Caco-2 (cell line): ENCODE measurements around the gene GJB6. TPM values are rescaled to one million over a fixed set of nuclear protein-coding genes. Genes with fewer than 3 reads are reported as not detected.

Experiments
- BruUV-seq: library from RNA; stranded (reverse); fragments of 400-500 nt; replicated peaks from 2 replicates; lab custom pipeline; 2021; lab: Mats Ljungman, UMichigan
- CTCF ChIA-PET: fragments of 300-600 bp; sonication (Branson Sonifier 250); formaldehyde crosslinking; loops from one replicate; lab custom pipeline; 2022; ENCODE audit warnings: antibody characterized with exemption; lab: Charles Lee
- POLR2A ChIA-PET: fragments of 300-600 bp; sonication (Branson Sonifier 250); formaldehyde crosslinking; loops from one replicate; lab custom pipeline; 2022; ENCODE audit warnings: antibody characterized with exemption; lab: Charles Lee
- DNase-seq, 2 experiments: peaks; one replicate each; pipeline versions ENCODE4 v3.0.0 to v3.0.0-alpha.2; 2020 to 2022
- H3K27me3 ChIP-seq: replicated peaks from 2 replicates; pipeline ENCODE4 v1.6.0; 2011; ENCODE audit warnings: low read length; ENCODE audit not compliant: control insufficient read depth, insufficient read depth
- H3K36me3 ChIP-seq: 2 replicates; pipeline ENCODE4 v1.5.1; 2011; ENCODE audit warnings: low read length; ENCODE audit not compliant: control insufficient read depth, insufficient read depth
- H3K4me1 ChIP-seq: fragments of 250-450 bp; sonication (Bioruptor Pico); 2 replicates; pipeline ENCODE4 v1.5.1; 2020; ENCODE audit warnings: mild to moderate bottlenecking
- H3K4me3 ChIP-seq: 2 replicates; pipeline ENCODE4 v1.5.1; 2011; ENCODE audit warnings: low read depth, mild to moderate bottlenecking, control low read depth, low read length
- H3K9me3 ChIP-seq: fragments of 250-450 bp; sonication (Bioruptor Pico); 2 replicates; pipeline ENCODE4 v1.5.1; 2020; ENCODE audit warnings: mild to moderate bottlenecking, moderate library complexity
- H3K27ac Mint-ChIP-seq: one replicate; pipeline ENCODE4 v1.8.0; 2022; ENCODE audit warnings: mixed read lengths; ENCODE audit not compliant: unreplicated experiment
- H3K27me3 Mint-ChIP-seq: one replicate; pipeline ENCODE4 v1.8.0; 2022; ENCODE audit warnings: mixed read lengths; ENCODE audit not compliant: insufficient read depth, unreplicated experiment
- H3K36me3 Mint-ChIP-seq: one replicate; pipeline ENCODE4 v1.8.0; 2022; ENCODE audit warnings: mild to moderate bottlenecking, mixed read lengths; ENCODE audit not compliant: insufficient read depth, unreplicated experiment
- H3K4me1 Mint-ChIP-seq: one replicate; pipeline ENCODE4 v1.8.0; 2022; ENCODE audit warnings: low read depth, mixed read lengths; ENCODE audit not compliant: unreplicated experiment
- H3K4me3 Mint-ChIP-seq: one replicate; pipeline ENCODE4 v1.8.0; 2022; ENCODE audit warnings: mild to moderate bottlenecking, moderate library complexity, mixed read lengths; ENCODE audit not compliant: unreplicated experiment
- H3K9me3 Mint-ChIP-seq: one replicate; pipeline ENCODE4 v1.8.0; 2022; ENCODE audit warnings: mixed read lengths; ENCODE audit not compliant: unreplicated experiment
- CTCF ChIP-seq, 2 experiments: fragments of 200-600 bp in 1 of 2; IDR thresholded peaks; 1 replicate in 1 of 2; 2 replicates in 1 of 2; pipeline versions ENCODE4 v1.5.1 to v1.8.0; 2011 to 2022; ENCODE audit warnings: antibody characterized with exemption in 1 of 2, control low read depth in 1 of 2, inconsistent platforms in 1 of 2, low read depth in 1 of 2, low read length in 1 of 2, mild to moderate bottlenecking in 1 of 2, moderate library complexity in 1 of 2; ENCODE audit not compliant: insufficient read depth in 1 of 2, severe bottlenecking in 1 of 2, unreplicated experiment in 1 of 2
- intact Hi-C: fragments of 100-400 bp; cut with micrococcal nuclease; formaldehyde crosslinking; loops from one replicate; pipeline ENCODE4 v1.10.0; 2022; ENCODE audit not compliant: unreplicated experiment
- total RNA-seq: library from RNA; stranded (reverse); gene quantifications from 2 replicates; pipeline ENCODE4 v1.2.3, GENCODE V29; 2022

The GJB6 gene
- total RNA-seq, 1 experiment from 2014 or later, result not detected

- H3K4me3 ChIP-seq, result no peak overlapping the region
- H3K36me3 ChIP-seq, result no peaks in the 10 kb centered on the region
- Mint-ChIP-seq H3K27me3 (peaks cover 19% of the 10 kb centered on the region), H3K4me3 (no peak overlapping the region), H3K9me3 (no peaks in the 10 kb centered on the region), H3K36me3 (no peaks in the 10 kb centered on the region), H3K4me1 (no peaks in the 10 kb centered on the region), H3K27ac (no peak overlapping the region)
- H3K27me3 ChIP-seq, result peaks cover 1% of the 10 kb centered on the region
- ChIA-PET POLR2A (no interaction called here), CTCF (no interaction called here)
- no peak for DNase-seq
- no TSS peak for BruUV-seq
- H3K4me1 ChIP-seq, result peaks cover 10% of the 10 kb centered on the region
- intact Hi-C loops, result no loop called here
- TF ChIP-seq CTCF (IDR thresholded peaks at IDR 0.05; ENCODE audit: insufficient read depth in 1 of 2, low read depth in 1 of 2, low read length in 1 of 2, severe bottlenecking in 1 of 2, unreplicated experiment in 1 of 2), result no peak
- H3K9me3 ChIP-seq, result no peaks in the 10 kb centered on the region
Observed at GRCh38 chr13:20232556-20233277, 598 bp upstream of the GJB6 start.

- ChIA-PET CTCF (no interaction called here), POLR2A (no interaction called here)
- Histone ChIP-seq H3K4me1 (peaks cover 10% of the 10 kb centered on the region), H3K27me3 (peaks cover 1% of the 10 kb centered on the region), H3K4me3 (no peak overlapping the region; the same call in 1 of the 2 replicates), H3K36me3 (no peaks in the 10 kb centered on the region), H3K9me3 (no peaks in the 10 kb centered on the region)
- no peaks in the 10 kb centered on the region for H3K36me3 Mint-ChIP-seq
- intact Hi-C loops, result no loop called here
- no peak for DNase-seq
- BruUV-seq, result no TSS peak
- TF ChIP-seq CTCF (IDR thresholded peaks at IDR 0.05; ENCODE audit: insufficient read depth in 1 of 2, low read depth in 1 of 2, low read length in 1 of 2, severe bottlenecking in 1 of 2, unreplicated experiment in 1 of 2), result no peak
- no peaks in the 10 kb centered on the region for H3K4me1 Mint-ChIP-seq
- no peaks in the 10 kb centered on the region for H3K9me3 Mint-ChIP-seq
- H3K4me3 Mint-ChIP-seq, result peak overlapping the region; percentile 44
- H3K27ac Mint-ChIP-seq, result no peak overlapping the region
- H3K27me3 Mint-ChIP-seq, result peaks cover 15% of the 10 kb centered on the region
Observed at GRCh38 chr13:20230913-20231838, 943 bp downstream of the GJB6 start.

DNA sequence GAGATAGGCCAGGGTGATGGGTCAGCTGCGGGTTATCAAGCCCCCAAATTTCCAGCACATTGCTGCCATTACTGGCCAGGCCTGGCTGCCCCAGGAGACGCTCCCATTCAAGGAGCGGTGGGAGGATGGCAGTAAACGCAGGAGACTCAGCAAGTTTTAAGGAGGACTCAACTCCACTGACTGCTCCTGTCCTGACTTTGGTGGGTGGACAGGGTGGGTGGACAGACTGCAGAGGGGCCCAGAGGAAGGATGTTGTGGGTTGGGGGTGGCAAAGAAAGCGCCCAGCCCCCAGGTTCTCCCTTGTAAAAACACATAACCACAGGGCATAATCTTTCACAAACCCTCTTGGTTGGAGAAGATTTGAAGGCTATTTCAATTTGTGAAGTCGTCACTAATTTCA is 4.4 kb downstream of the GJB6 start:
- BruUV-seq, result no TSS peak
- peaks cover 25% of the 10 kb centered on the region for H3K27me3 Mint-ChIP-seq
- H3K4me1 ChIP-seq, result peaks cover 10% of the 10 kb centered on the region
- ChIA-PET CTCF (no interaction called here), POLR2A (no interaction called here)
- no peak overlapping the region for H3K4me3 Mint-ChIP-seq
- intact Hi-C loops, result no loop called here
- no peaks in the 10 kb centered on the region for H3K4me1 Mint-ChIP-seq
- no peak overlapping the region for H3K4me3 ChIP-seq
- TF ChIP-seq CTCF (IDR thresholded peaks at IDR 0.05; ENCODE audit: insufficient read depth in 1 of 2, low read depth in 1 of 2, low read length in 1 of 2, severe bottlenecking in 1 of 2, unreplicated experiment in 1 of 2), result no peak
- H3K27me3 ChIP-seq, result peaks cover 3% of the 10 kb centered on the region
- no peak overlapping the region for H3K27ac Mint-ChIP-seq
- no peaks in the 10 kb centered on the region for H3K36me3 Mint-ChIP-seq
- H3K36me3 ChIP-seq, result no peaks in the 10 kb centered on the region
- DNase-seq, result no peak
- no peaks in the 10 kb centered on the region for H3K9me3 Mint-ChIP-seq
- H3K9me3 ChIP-seq, result no peaks in the 10 kb centered on the region
